ENCODE data around the gene SMIM17. TPM values are rescaled to one million over a fixed set of nuclear protein-coding genes. Genes with fewer than 3 reads are reported as not detected.

The SMIM17 gene
- total and polyA plus RNA-seq, 2 of the 13 experiments (the other 11 are each of a cell fraction or from before 2014, with no cell fraction given): 0.21 to 0.53 TPM

DNA sequence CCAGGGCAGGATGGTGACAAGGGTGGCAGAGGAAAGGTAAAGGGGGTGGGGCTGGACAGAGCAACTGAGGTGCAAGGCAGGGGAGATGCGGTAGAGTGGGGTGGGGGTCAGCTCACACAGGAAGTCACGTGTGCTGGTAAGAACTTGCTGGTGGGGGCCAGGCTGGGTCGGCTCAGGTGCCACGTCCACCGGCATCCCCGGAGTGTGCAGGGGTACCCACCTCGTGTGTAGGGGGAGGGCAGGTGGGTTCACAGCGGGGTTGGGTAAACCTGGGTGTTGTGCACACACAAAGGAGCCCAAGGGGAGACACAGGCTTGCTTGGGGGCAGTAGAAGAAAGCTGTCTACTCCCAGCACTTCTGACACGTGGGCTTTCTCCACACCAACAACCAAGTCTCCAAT, 25.7 kb downstream of the SMIM17 start:
- Histone ChIP-seq H4K20me1 (ENCODE audit: insufficient read depth, low read length) (no peaks in the 10 kb centered on the region), H2AFZ (ENCODE audit: low read length) (no peak overlapping the region), H3K27me3 (ENCODE audit: control insufficient read depth in 1 of 2, insufficient read depth in 2 of 2, low read length in 2 of 2) (no peaks in the 10 kb centered on the region), H3K4me3 (replicated peaks in 1 of 3; ENCODE audit: insufficient read depth in 1 of 3, low read depth in 2 of 3, low read length in 3 of 3) (no peak overlapping the region), H3K9me3 (ENCODE audit: low read length) (no peaks in the 10 kb centered on the region; the same call in 1 of the 2 replicates), H3K4me1 (ENCODE audit: insufficient read depth, low read length) (no peaks in the 10 kb centered on the region), H3K27ac (ENCODE audit: extremely low read length, insufficient read depth, low read length) (no peak overlapping the region), H3K36me3 (replicated peaks in 1 of 2; ENCODE audit: control insufficient read depth in 1 of 2, insufficient read depth in 2 of 2, low read length in 2 of 2) (no peaks in the 10 kb centered on the region), H3K4me2 (ENCODE audit: low read depth, low read length) (no peak overlapping the region), H3K9ac (ENCODE audit: insufficient read depth, low read depth, low read length) (no peak overlapping the region), H3K79me2 (ENCODE audit: insufficient read depth, low read length) (no peaks in the 10 kb centered on the region)
- no peak for FAIRE-seq
- in situ Hi-C loops (cut with HindIII; ENCODE audit: extremely low pct_ligation_motif_present, low pct_unique_long_range_greater_than_20kb) (no loop called here), intact Hi-C loops (cut with micrococcal nuclease; ENCODE audit: unreplicated experiment) (no loop called here)
- no peak for DNase-seq (ENCODE audit: low spot score)
- CTCF ChIA-PET (ENCODE audit: low intra/inter-chr PET ratio, low total read pairs): no interaction called here
- BruUV-seq (replicated peaks): no TSS peak
- ATAC-seq: no peak
- TF ChIP-seq KLF13 (CRISPR knock-in tag; IDR thresholded peaks at IDR 0.05): no peak
- TF ChIP-seq FOXA1 (IDR thresholded peaks at IDR 0.05): no peak
- no peak for TF ChIP-seq FOXA1 (CRISPR knock-in tag; IDR thresholded peaks at IDR 0.05)
- TF ChIP-seq XBP1 (CRISPR knock-in tag; IDR thresholded peaks at IDR 0.05): no peak
- TF ChIP-seq ZNF354B (CRISPR knock-in tag; IDR thresholded peaks at IDR 0.05): no peak
- TF ChIP-seq TBP (CRISPR knock-in tag; IDR thresholded peaks at IDR 0.05): no peak
- TF ChIP-seq MAFK (conservative IDR thresholded peaks at IDR 0.05 in 1 of 2, IDR thresholded peaks at IDR 0.05 in 1 of 2; ENCODE audit: low read length in 2 of 2): no peak
- TF ChIP-seq, protein P1, sequence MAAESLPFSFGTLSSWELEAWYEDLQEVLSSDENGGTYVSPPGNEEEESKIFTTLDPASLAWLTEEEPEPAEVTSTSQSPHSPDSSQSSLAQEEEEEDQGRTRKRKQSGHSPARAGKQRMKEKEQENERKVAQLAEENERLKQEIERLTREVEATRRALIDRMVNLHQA (CRISPR knock-in tag; IDR thresholded peaks at IDR 0.05): no peak
- TF ChIP-seq, protein P2, sequence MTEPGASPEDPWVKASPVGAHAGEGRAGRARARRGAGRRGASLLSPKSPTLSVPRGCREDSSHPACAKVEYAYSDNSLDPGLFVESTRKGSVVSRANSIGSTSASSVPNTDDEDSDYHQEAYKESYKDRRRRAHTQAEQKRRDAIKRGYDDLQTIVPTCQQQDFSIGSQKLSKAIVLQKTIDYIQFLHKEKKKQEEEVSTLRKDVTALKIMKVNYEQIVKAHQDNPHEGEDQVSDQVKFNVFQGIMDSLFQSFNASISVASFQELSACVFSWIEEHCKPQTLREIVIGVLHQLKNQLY (CRISPR knock-in tag; IDR thresholded peaks at IDR 0.05): no peak
- no peak for TF ChIP-seq ZNF260 (CRISPR knock-in tag; IDR thresholded peaks at IDR 0.05; ENCODE audit: borderline replicate concordance, low read depth)
- TF ChIP-seq, protein P3, sequence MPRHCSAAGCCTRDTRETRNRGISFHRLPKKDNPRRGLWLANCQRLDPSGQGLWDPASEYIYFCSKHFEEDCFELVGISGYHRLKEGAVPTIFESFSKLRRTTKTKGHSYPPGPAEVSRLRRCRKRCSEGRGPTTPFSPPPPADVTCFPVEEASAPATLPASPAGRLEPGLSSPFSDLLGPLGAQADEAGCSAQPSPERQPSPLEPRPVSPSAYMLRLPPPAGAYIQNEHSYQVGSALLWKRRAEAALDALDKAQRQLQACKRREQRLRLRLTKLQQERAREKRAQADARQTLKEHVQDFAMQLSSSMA (CRISPR knock-in tag; IDR thresholded peaks at IDR 0.05): no peak
- TF ChIP-seq ZNF556 (CRISPR knock-in tag; IDR thresholded peaks at IDR 0.05; ENCODE audit: borderline replicate concordance): no peak
- no peak for TF ChIP-seq ZNF530 (CRISPR knock-in tag; IDR thresholded peaks at IDR 0.05; ENCODE audit: low read depth)
- TF ChIP-seq CCDC6 (CRISPR knock-in tag; IDR thresholded peaks at IDR 0.05): no peak
- TF ChIP-seq, protein P4, sequence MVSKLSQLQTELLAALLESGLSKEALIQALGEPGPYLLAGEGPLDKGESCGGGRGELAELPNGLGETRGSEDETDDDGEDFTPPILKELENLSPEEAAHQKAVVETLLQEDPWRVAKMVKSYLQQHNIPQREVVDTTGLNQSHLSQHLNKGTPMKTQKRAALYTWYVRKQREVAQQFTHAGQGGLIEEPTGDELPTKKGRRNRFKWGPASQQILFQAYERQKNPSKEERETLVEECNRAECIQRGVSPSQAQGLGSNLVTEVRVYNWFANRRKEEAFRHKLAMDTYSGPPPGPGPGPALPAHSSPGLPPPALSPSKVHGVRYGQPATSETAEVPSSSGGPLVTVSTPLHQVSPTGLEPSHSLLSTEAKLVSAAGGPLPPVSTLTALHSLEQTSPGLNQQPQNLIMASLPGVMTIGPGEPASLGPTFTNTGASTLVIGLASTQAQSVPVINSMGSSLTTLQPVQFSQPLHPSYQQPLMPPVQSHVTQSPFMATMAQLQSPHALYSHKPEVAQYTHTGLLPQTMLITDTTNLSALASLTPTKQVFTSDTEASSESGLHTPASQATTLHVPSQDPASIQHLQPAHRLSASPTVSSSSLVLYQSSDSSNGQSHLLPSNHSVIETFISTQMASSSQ (IDR thresholded peaks at IDR 0.05; ENCODE audit: low read depth): no peak
- TF ChIP-seq, protein P4 (CRISPR knock-in tag; IDR thresholded peaks at IDR 0.05; ENCODE audit: borderline replicate concordance): no peak
- no peak for TF ChIP-seq ZNF256 (CRISPR knock-in tag; conservative IDR thresholded peaks at IDR 0.05)
- TF ChIP-seq TOE1 (CRISPR knock-in tag; IDR thresholded peaks at IDR 0.05): no peak
- TF ChIP-seq NFE2L2 (IDR thresholded peaks at IDR 0.05; ENCODE audit: low read length): no peak
- no peak for TF ChIP-seq SOX5 (CRISPR knock-in tag; IDR thresholded peaks at IDR 0.05; ENCODE audit: borderline replicate concordance)
- TF ChIP-seq BORCS8-MEF2B (CRISPR knock-in tag; IDR thresholded peaks at IDR 0.05): no peak
- TF ChIP-seq, protein P5, sequence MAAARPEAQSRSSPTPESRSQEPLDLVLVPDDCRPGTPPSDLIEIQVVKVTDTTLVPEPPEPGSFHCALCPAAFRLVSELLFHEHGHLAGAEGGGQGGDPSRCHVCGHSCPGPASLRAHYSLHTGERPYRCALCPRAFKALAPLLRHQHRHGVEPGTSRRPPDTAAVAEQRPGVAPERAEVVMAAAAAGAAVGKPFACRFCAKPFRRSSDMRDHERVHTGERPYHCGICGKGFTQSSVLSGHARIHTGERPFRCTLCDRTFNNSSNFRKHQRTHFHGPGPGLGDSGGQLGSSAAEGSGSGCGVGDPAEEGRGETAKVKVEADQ (CRISPR knock-in tag; IDR thresholded peaks at IDR 0.05; ENCODE audit: borderline replicate concordance): no peak
- WGBS (ENCODE audit: low lambda C conversion rate): 55% methylated on average over 2 of the region's 9 CpGs
- POLR2A ChIA-PET: no interaction called here

Data from HepG2 (cell line).